Measurements from ENCODE around the gene EXOC4.

DNA sequence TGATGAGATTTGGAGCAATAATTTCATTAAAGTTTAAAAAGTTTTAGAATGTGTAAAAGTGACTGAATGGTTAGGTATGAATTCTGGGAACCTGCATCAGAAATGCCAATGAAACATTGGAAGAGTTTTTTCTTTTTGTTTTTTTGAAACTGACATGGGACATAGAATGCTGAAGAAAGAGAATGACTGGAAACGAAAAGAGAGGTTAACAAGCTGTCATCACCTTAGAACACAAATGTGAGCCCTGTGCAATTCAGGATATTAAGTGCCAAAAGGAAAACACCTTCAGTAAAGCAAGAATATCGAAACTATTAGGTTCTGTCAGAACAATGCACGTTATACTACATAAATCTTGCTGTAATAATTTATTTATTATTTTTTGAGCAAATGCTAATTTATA lies 12.6 kb upstream of the EXOC4 start:
- TF ChIP-seq, protein P1, sequence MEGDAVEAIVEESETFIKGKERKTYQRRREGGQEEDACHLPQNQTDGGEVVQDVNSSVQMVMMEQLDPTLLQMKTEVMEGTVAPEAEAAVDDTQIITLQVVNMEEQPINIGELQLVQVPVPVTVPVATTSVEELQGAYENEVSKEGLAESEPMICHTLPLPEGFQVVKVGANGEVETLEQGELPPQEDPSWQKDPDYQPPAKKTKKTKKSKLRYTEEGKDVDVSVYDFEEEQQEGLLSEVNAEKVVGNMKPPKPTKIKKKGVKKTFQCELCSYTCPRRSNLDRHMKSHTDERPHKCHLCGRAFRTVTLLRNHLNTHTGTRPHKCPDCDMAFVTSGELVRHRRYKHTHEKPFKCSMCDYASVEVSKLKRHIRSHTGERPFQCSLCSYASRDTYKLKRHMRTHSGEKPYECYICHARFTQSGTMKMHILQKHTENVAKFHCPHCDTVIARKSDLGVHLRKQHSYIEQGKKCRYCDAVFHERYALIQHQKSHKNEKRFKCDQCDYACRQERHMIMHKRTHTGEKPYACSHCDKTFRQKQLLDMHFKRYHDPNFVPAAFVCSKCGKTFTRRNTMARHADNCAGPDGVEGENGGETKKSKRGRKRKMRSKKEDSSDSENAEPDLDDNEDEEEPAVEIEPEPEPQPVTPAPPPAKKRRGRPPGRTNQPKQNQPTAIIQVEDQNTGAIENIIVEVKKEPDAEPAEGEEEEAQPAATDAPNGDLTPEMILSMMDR (IDR thresholded peaks at IDR 0.05), result no peak
- TF ChIP-seq POLR2AphosphoS5 (IDR thresholded peaks at IDR 0.05) (no peak), POLR2A (IDR thresholded peaks at IDR 0.05) (no peak)
